Karpas-422 (cell line): Measurements from ENCODE around the gene CAMSAP1. TPM values are rescaled to one million over a fixed set of nuclear protein-coding genes. Genes with fewer than 3 reads are reported as not detected.
"Not testable (repeated sequence)": the region's sequence is repeated elsewhere in the genome, so short reads cannot be mapped to it uniquely, and the experiment has no call there.

Experiments used
- DNase-seq: peaks from one replicate; pipeline ENCODE4 v3.0.0-alpha.2; 2015
- H2AFZ ChIP-seq: fragments of 200-600 bp; sonication (generic); 2 replicates; pipeline ENCODE4 v1.6.1; 2014; ENCODE audit warnings: antibody characterized with exemption, low read length, mixed read lengths
- H3K27ac ChIP-seq: fragments of 200-600 bp; sonication (generic); 2 replicates; pipeline ENCODE4 v1.5.1; 2014; ENCODE audit warnings: mild to moderate bottlenecking, low read length, moderate library complexity
- H3K27me3 ChIP-seq: fragments of 200-600 bp; sonication (generic); 2 replicates; pipeline ENCODE4 v1.6.1; 2014; ENCODE audit warnings: low read length, mixed read lengths
- H3K36me3 ChIP-seq: fragments of 200-600 bp; sonication (generic); 2 replicates; pipeline ENCODE4 v1.6.1; 2014; ENCODE audit warnings: low read length, mixed read lengths; ENCODE audit not compliant: insufficient read depth
- H3K4me1 ChIP-seq: fragments of 200-600 bp; sonication (generic); 2 replicates; pipeline ENCODE4 v1.6.1; 2014; ENCODE audit warnings: mild to moderate bottlenecking, low read length, mixed read lengths
- H3K4me2 ChIP-seq: fragments of 200-600 bp; sonication (generic); 2 replicates; pipeline ENCODE4 v1.6.1; 2014; ENCODE audit warnings: low read length, low read depth, mild to moderate bottlenecking; ENCODE audit not compliant: poor library complexity, severe bottlenecking
- H3K4me3 ChIP-seq: fragments of 200-600 bp; sonication (generic); 2 replicates; pipeline ENCODE4 v1.5.1; 2014; ENCODE audit warnings: mild to moderate bottlenecking, antibody characterized with exemption, low read length, mixed read lengths
- H3K79me2 ChIP-seq: fragments of 200-600 bp; sonication (generic); 2 replicates; pipeline ENCODE4 v1.6.1; 2014; ENCODE audit warnings: mild to moderate bottlenecking, low read length, mixed read lengths
- H3K9ac ChIP-seq: fragments of 200-600 bp; sonication (generic); 2 replicates; pipeline ENCODE4 v1.6.0; 2014; ENCODE audit warnings: low read length
- H3K9me2 ChIP-seq: fragments of 200-600 bp; sonication (generic), shearing (Covaris generic); replicated peaks from 2 replicates; pipeline ENCODE4 v1.6.0; 2014; ENCODE audit warnings: mild to moderate bottlenecking, low read length, moderate library complexity; ENCODE audit not compliant: insufficient read depth
- H3K9me3 ChIP-seq: fragments of 300-700, 200-600 bp; sonication (generic); 2 replicates; pipeline ENCODE4 v1.6.1; 2014; ENCODE audit warnings: low read length, mixed read lengths
- H4K20me1 ChIP-seq: fragments of 200-600 bp; sonication (generic); 2 replicates; pipeline ENCODE4 v1.6.1; 2014; ENCODE audit warnings: mild to moderate bottlenecking, antibody characterized with exemption, low read length, low read depth; ENCODE audit not compliant: insufficient read depth
- total RNA-seq: library from RNA; depleted of rRNA; stranded (reverse); fragments of >200 nt; shearing (Covaris generic); gene quantifications from 2 replicates; pipeline ENCODE4 v1.2.3, GENCODE V29; 2014; ENCODE audit warnings: low replicate concordance

The CAMSAP1 gene
- total RNA-seq, 1 experiment from 2014 or later: 26.9 TPM

- Histone ChIP-seq H2AFZ (no peak overlapping the region), H3K4me2 (no peak overlapping the region), H3K36me3 (peaks cover 8% of the 10 kb centered on the region), H3K9ac (no peak overlapping the region), H3K4me3 (no peak overlapping the region), H3K9me2 (no peaks in the 10 kb centered on the region), H3K27ac (no peak overlapping the region), H3K79me2 (peaks cover 20% of the 10 kb centered on the region; the same call in 1 of the 2 replicates), H4K20me1 (no peaks in the 10 kb centered on the region), H3K4me1 (peaks cover 6% of the 10 kb centered on the region), H3K27me3 (no peaks in the 10 kb centered on the region), H3K9me3 (no peaks in the 10 kb centered on the region)
- DNase-seq: no peak
Measured at GRCh38 chr9:135944444-135945252, 37.3 kb upstream of the CAMSAP1 start.

DNA sequence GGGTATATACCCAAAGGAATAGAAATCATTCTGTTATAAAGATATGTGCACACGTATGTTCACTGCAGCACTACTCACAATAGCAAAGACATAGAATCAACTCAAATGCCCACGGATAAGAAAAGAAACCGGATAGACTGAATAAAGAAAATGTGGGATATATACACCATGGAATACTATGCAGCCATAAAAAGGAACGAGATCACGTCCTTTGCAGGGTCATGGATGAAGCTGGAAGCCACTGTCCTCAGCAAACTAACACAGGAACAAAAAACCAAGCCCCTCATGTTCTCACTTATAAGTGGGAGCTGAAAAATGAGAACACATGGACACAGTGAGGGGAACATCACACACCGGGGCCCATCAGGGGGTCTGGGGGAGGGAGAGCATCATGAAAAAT lies 36.3 kb upstream of the CAMSAP1 start:
- H3K4me3 ChIP-seq, H3K27ac ChIP-seq, H4K20me1 ChIP-seq, H3K4me1 ChIP-seq, DNase-seq, H3K9me3 ChIP-seq, H3K9me2 ChIP-seq, H3K9ac ChIP-seq, H3K4me2 ChIP-seq, H2AFZ ChIP-seq, H3K27me3 ChIP-seq: not testable (repeated sequence)
- Histone ChIP-seq H3K79me2 (peaks cover 13% of the 10 kb centered on the region; the same call in 1 of the 2 replicates), H3K36me3 (peaks cover 16% of the 10 kb centered on the region)

DNA sequence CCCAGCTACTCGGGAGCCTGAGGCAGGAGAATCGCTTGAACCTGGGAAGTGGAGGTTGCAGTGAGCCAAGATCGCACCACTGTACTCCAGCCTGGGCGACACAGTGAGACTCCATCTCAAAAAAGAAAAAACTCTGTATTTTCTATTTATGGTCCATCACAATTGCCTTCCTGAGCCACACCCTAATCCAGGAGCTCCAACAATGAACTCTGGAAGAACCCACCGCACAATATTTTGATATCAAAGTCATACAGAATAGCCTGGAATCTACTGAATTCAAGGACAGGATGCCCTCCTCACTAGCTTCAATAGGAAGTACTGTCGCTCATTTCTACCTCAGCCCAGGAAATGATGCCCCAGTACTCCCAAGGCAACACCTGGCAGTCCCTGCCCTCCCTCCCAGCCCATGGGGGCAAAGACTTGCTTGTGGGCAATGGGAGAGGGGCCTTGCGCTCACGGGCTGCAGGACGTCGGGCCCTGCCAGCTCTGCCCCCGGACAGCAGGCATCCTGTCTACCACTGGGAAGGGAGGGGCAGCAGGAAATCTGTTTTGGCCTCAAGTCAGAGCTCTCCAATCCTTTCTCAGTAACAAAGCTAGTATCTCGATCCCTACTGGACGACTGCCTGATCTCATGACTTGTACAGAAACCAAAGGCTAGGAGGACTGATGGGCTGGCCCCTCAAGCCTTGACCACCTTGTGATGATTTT lies 34.1 kb upstream of the CAMSAP1 start:
- H3K79me2 ChIP-seq: peaks cover 13% of the 10 kb centered on the region; the same call in 1 of the 2 replicates
- H3K27ac ChIP-seq: no peak overlapping the region
- DNase-seq: no peak
- no peak overlapping the region for H2AFZ ChIP-seq
- H3K9me2 ChIP-seq: no peaks in the 10 kb centered on the region
- H3K9me3 ChIP-seq: no peaks in the 10 kb centered on the region
- peaks cover 6% of the 10 kb centered on the region for H3K4me1 ChIP-seq
- no peak overlapping the region for H3K4me3 ChIP-seq
- H3K27me3 ChIP-seq: no peaks in the 10 kb centered on the region
- no peak overlapping the region for H3K9ac ChIP-seq
- peaks cover 32% of the 10 kb centered on the region for H3K36me3 ChIP-seq
- H4K20me1 ChIP-seq: no peaks in the 10 kb centered on the region
- no peak overlapping the region for H3K4me2 ChIP-seq

DNA sequence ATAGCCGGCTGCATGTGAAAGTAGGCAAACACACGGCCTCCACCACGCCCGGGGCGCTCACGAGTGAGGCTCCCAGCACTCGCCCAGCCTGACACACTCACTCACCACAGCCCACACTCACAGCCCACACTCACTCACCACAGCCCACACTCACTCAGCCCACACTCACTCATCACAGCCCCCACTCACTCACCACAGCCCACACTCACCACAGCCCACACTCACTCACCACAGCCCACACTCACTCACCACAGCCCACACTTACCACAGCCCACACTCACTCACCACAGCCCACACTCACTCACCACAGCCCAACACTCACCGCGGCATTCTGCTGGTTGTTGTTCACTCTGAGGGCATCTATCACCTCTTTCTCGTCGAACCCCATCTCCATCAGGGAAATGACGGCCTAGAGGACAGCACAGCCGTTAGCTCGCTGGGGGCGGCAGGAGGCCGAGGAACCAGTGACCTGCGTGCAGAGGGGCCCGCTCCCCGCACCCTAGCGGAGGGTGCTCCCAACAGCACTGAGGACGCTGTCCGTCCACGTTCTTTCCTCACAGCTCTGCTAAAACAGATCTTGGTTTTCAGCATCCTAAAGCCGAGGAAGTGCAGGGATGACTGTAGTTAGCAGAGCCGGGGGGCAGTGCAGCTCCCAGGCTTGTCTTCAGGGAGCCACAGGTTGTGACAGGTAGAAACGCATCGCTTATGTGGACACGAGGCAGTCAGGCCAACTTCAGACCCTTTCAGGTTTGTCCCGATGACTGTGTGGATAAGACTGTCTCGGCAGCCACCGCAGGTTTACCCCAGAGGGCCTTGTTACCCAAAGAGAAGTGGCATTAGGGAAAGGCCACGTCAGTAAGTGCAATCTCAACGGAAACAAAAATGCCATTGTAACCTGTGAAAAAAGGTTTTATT lies 32.3 kb upstream of the CAMSAP1 start:
- Histone ChIP-seq H3K9me2 (no peaks in the 10 kb centered on the region), H3K36me3 (peaks cover 32% of the 10 kb centered on the region), H3K9me3 (no peaks in the 10 kb centered on the region), H3K4me1 (peaks cover 6% of the 10 kb centered on the region), H3K79me2 (peaks cover 8% of the 10 kb centered on the region; the same call in 1 of the 2 replicates), H4K20me1 (0 out of 2 replicates have a peak, but pooled peaks cover 3% of the 10 kb centered on the region), H3K9ac (no peak overlapping the region), H3K4me2 (no peak overlapping the region), H3K4me3 (no peak overlapping the region), H3K27ac (no peak overlapping the region), H3K27me3 (no peaks in the 10 kb centered on the region), H2AFZ (no peak overlapping the region)
- no peak for DNase-seq

GRCh38 chr9:135937521-135938489 lies 30.5 kb upstream of the CAMSAP1 start:
- Histone ChIP-seq H3K27ac (no peak overlapping the region), H3K9ac (no peak overlapping the region), H4K20me1 (0 out of 2 replicates have a peak, but pooled peaks cover 3% of the 10 kb centered on the region), H3K27me3 (no peaks in the 10 kb centered on the region), H3K9me2 (no peaks in the 10 kb centered on the region), H3K79me2 (peaks cover 8% of the 10 kb centered on the region; the same call in 1 of the 2 replicates), H3K36me3 (peaks cover 32% of the 10 kb centered on the region), H2AFZ (no peak overlapping the region), H3K4me2 (no peak overlapping the region), H3K4me3 (no peak overlapping the region), H3K9me3 (no peaks in the 10 kb centered on the region), H3K4me1 (no peaks in the 10 kb centered on the region)
- no peak for DNase-seq

- H3K27ac ChIP-seq: no peak overlapping the region
- DNase-seq: no peak
- no peaks in the 10 kb centered on the region for H3K4me1 ChIP-seq
- peaks cover 12% of the 10 kb centered on the region for H3K36me3 ChIP-seq
- H3K79me2 ChIP-seq: no peaks in the 10 kb centered on the region
- H2AFZ ChIP-seq: no peak overlapping the region
- H3K9ac ChIP-seq: no peak overlapping the region
- H3K4me3 ChIP-seq: no peak overlapping the region
- H4K20me1 ChIP-seq: 0 out of 2 replicates have a peak, but pooled peaks cover 3% of the 10 kb centered on the region
- H3K4me2 ChIP-seq: no peak overlapping the region
- H3K9me2 ChIP-seq: no peaks in the 10 kb centered on the region
- no peaks in the 10 kb centered on the region for H3K9me3 ChIP-seq
- H3K27me3 ChIP-seq: no peaks in the 10 kb centered on the region
Measured at GRCh38 chr9:135933114-135933513, 25.8 kb upstream of the CAMSAP1 start.

GRCh38 chr9:135932656-135933055 lies 25.3 kb upstream of the CAMSAP1 start:
- no peaks in the 10 kb centered on the region for H3K27me3 ChIP-seq
- no peaks in the 10 kb centered on the region for H3K4me1 ChIP-seq
- no peak overlapping the region for H3K9ac ChIP-seq
- H2AFZ ChIP-seq: no peak overlapping the region
- H3K9me3 ChIP-seq: no peaks in the 10 kb centered on the region
- peaks cover 8% of the 10 kb centered on the region for H3K36me3 ChIP-seq
- no peak overlapping the region for H3K4me3 ChIP-seq
- H3K9me2 ChIP-seq: no peaks in the 10 kb centered on the region
- no peak overlapping the region for H3K27ac ChIP-seq
- H4K20me1 ChIP-seq: 0 out of 2 replicates have a peak, but pooled peaks cover 3% of the 10 kb centered on the region
- DNase-seq: no peak
- H3K79me2 ChIP-seq: no peaks in the 10 kb centered on the region
- H3K4me2 ChIP-seq: no peak overlapping the region
